ENCODE data around the gene EZH1. TPM values are rescaled to one million over a fixed set of nuclear protein-coding genes. Genes with fewer than 3 reads are reported as not detected.
A peak's percentile ranks its signal among the peaks of the same experiment; 100 is the strongest.

The EZH1 gene
- total and polyA plus RNA-seq, 10 of the 15 experiments (the other 5 are each of a cell fraction or from before 2014, with no cell fraction given) = 6.1 to 43.3 (median 16.8) TPM

DNA sequence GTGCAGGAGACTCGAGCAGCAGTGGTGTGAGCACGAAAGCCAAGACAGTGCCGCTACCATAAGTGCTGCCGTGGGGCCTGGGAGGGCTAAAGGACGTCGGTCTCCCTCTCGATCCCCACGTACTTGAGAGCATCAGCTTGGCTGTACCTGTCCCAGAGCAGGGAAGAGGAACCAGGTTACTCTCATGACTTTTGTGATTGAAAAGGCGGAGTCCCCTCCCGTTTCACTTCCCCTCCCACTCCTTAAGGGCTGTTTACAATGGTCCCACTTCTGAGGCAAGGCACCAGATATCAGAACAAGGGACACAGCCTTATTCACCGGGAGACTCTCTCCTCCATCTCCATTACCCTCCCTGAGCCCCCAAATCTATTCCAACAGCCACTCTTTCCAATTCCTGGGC, 42.4 kb downstream of the EZH1 start (continued):
- TF ChIP-seq ZNF622 (IDR thresholded peaks at IDR 0.05) (no peak), MYC (IDR thresholded peaks at IDR 0.05; ENCODE audit: insufficient read depth, insufficient read length, insufficient replicate concordance, low read length, severe bottlenecking) (no peak), PAX5 (IDR thresholded peaks at IDR 0.05; ENCODE audit: borderline replicate concordance, low read depth, low read length) (no peak), SMAD1 (IDR thresholded peaks at IDR 0.05; ENCODE audit: low read depth, partially characterized antibody) (no peak), IRF4 (IDR thresholded peaks at IDR 0.05; ENCODE audit: low read depth, low read length) (0 out of 2 replicates have a peak, but pooled peaks have one; percentile 28), KDM1A (IDR thresholded peaks at IDR 0.05; ENCODE audit: borderline replicate concordance) (no peak), EED (IDR thresholded peaks at IDR 0.05; ENCODE audit: low read depth) (peak; percentile 60), MTA3 (IDR thresholded peaks at IDR 0.05; ENCODE audit: borderline replicate concordance, low read length) (no peak), CBX5 (IDR thresholded peaks at IDR 0.05; ENCODE audit: low read depth) (no peak), FOXK2 (IDR thresholded peaks at IDR 0.05) (no peak), FOS (IDR thresholded peaks at IDR 0.05; ENCODE audit: borderline replicate concordance, extremely low read depth, insufficient read length) (no peak)

DNA sequence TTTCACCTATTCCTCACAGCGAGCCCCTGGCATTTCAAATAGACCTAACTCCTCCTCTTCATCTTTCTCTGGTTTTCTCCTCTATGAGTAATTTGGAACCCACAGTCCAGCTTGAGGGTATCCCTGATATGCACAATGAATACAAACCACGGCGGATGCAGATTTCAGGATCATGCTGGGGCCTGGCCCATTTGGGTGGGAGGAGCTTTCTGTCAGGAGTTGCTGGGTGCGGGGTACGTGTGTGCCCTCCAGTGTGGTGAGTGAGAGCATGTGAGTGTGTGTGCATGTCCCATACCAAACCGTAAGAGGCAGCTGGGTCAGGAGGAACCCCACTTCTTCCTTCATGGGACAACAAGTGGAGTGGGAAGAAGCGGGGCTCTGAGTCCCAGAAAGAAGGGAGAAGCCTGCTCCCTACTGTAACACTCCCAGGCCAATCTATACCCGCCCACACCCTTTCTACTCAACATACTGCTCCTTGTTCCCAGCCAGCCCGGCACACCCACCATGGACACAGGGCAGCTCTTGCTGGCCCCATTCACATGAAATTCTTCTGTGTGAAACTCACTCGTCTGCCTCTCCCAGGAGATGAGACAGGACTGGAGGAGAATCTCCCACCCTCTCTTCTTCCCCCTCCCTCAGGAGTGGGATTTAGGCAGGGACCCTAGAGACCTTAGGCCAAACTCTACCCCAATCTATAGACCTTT, 44.1 kb downstream of the EZH1 start:
- TF ChIP-seq MTA3 (IDR thresholded peaks at IDR 0.05; ENCODE audit: borderline replicate concordance, low read length) = peak; percentile 39; the same call in 1 of the 2 replicates
- TF ChIP-seq, protein P1, sequence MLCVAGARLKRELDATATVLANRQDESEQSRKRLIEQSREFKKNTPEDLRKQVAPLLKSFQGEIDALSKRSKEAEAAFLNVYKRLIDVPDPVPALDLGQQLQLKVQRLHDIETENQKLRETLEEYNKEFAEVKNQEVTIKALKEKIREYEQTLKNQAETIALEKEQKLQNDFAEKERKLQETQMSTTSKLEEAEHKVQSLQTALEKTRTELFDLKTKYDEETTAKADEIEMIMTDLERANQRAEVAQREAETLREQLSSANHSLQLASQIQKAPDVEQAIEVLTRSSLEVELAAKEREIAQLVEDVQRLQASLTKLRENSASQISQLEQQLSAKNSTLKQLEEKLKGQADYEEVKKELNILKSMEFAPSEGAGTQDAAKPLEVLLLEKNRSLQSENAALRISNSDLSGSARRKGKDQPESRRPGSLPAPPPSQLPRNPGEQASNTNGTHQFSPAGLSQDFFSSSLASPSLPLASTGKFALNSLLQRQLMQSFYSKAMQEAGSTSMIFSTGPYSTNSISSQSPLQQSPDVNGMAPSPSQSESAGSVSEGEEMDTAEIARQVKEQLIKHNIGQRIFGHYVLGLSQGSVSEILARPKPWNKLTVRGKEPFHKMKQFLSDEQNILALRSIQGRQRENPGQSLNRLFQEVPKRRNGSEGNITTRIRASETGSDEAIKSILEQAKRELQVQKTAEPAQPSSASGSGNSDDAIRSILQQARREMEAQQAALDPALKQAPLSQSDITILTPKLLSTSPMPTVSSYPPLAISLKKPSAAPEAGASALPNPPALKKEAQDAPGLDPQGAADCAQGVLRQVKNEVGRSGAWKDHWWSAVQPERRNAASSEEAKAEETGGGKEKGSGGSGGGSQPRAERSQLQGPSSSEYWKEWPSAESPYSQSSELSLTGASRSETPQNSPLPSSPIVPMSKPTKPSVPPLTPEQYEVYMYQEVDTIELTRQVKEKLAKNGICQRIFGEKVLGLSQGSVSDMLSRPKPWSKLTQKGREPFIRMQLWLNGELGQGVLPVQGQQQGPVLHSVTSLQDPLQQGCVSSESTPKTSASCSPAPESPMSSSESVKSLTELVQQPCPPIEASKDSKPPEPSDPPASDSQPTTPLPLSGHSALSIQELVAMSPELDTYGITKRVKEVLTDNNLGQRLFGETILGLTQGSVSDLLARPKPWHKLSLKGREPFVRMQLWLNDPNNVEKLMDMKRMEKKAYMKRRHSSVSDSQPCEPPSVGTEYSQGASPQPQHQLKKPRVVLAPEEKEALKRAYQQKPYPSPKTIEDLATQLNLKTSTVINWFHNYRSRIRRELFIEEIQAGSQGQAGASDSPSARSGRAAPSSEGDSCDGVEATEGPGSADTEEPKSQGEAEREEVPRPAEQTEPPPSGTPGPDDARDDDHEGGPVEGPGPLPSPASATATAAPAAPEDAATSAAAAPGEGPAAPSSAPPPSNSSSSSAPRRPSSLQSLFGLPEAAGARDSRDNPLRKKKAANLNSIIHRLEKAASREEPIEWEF (IDR thresholded peaks at IDR 0.05; ENCODE audit: insufficient replicate concordance, low read depth, low read length) = no peak
- no peak overlapping the region for H3K9ac ChIP-seq (ENCODE audit: control insufficient read depth, insufficient read depth, low read length)
- H4K20me1 ChIP-seq (ENCODE audit: control insufficient read depth, insufficient read depth) = no peaks in the 10 kb centered on the region
- ChIA-PET RAD21 (ENCODE audit: unreplicated experiment) (interaction anchor here (1.7 kb wide), 1 partner anchor 63 kb away, joined by 5 read pairs; no protein-coding TSS in a partner anchor), CTCF (interaction anchor here (1.2 to 1.6 kb wide), 2 partner anchors 20 to 122 kb away, joined by 3 to 5 read pairs; partner anchors contain the start of gene PSMC3IP), SMC1A (ENCODE audit: uncharacterized antibody, unreplicated experiment) (no interaction called here), POLR2A (no interaction called here)
- BruUV-seq (replicated peaks) = no TSS peak
- no peaks in the 10 kb centered on the region for H3K27me3 ChIP-seq (replicated peaks in 1 of 2; ENCODE audit: control insufficient read depth in 2 of 2, insufficient read depth in 2 of 2, low read length in 1 of 2)
- in situ Hi-C loops (cut with MboI) = no loop called here
- intact Hi-C loops (cut with micrococcal nuclease; ENCODE audit: unreplicated experiment) = no loop called here
- 90% methylated on average over 10 of the region's 10 CpGs for WGBS (ENCODE audit: insufficient coverage, insufficient replicate concordance, low lambda C conversion rate, missing lambda C conversion rate)
- no peak overlapping the region for H2AFZ ChIP-seq (ENCODE audit: control insufficient read depth, low read depth, low read length)
- DNase-seq (ENCODE audit: low read depth, low spot score) (no peak), FAIRE-seq (no peak), ATAC-seq (no peak)
- H3K4me2 ChIP-seq (ENCODE audit: control insufficient read depth, insufficient read depth) = no peak overlapping the region
- no peak overlapping the region for H3K27ac ChIP-seq (ENCODE audit: control insufficient read depth, insufficient read depth)
- H3K79me2 ChIP-seq (ENCODE audit: control insufficient read depth, insufficient read depth, low read length) = no peaks in the 10 kb centered on the region; the same call in 1 of the 2 replicates
- H3K4me1 ChIP-seq (ENCODE audit: control insufficient read depth, insufficient read depth, low read length) = peaks cover 37% of the 10 kb centered on the region
- peaks cover 13 to 29% of the 10 kb centered on the region in 2 experiments for H3K36me3 ChIP-seq (ENCODE audit: control insufficient read depth in 2 of 2, insufficient read depth in 2 of 2, low read length in 1 of 2)
- H3K9me3 ChIP-seq (replicated peaks; ENCODE audit: control insufficient read depth, insufficient read depth, low read length) = no peaks in the 10 kb centered on the region
- no peak overlapping the region for H3K4me3 ChIP-seq

All from GM12878 (cell line).